H1 (cell line): ENCODE results near the gene RCAN2.

Experiments
- EZH2 ChIP-seq: fragments of 200-600 bp; sonication (generic); IDR thresholded peaks from 2 replicates; pipeline ENCODE4 v1.7.1; 2012; ENCODE audit warnings: low read depth, mild to moderate bottlenecking, moderate library complexity, low read length, inconsistent platforms; ENCODE audit not compliant: severe bottlenecking
- SUZ12 ChIP-seq: fragments of 200-600 bp; sonication (generic); IDR thresholded peaks from 2 replicates; pipeline ENCODE4 v1.6.1; 2012; ENCODE audit warnings: mild to moderate bottlenecking, inconsistent platforms, low read length, moderate library complexity, mixed read lengths
- TF ChIP-seq, protein P1 (sequence below), 3 experiments: IDR thresholded peaks; 1 replicate in 2 of 3; 2 replicates in 1 of 3; pipeline versions ENCODE4 v1.5.1 to v1.6.1; 2011; ENCODE audit warnings: low read length in 3 of 3, mild to moderate bottlenecking in 3 of 3, inconsistent platforms in 2 of 3, low read depth in 1 of 3, moderate library complexity in 1 of 3; ENCODE audit not compliant: insufficient read depth in 1 of 3; ENCODE audit errors: control extremely low read depth in 1 of 3
- TF ChIP-seq, protein P2 (sequence below): IDR thresholded peaks from 2 replicates; pipeline ENCODE4 v1.6.1; 2012; ENCODE audit warnings: low read length, inconsistent platforms

DNA sequence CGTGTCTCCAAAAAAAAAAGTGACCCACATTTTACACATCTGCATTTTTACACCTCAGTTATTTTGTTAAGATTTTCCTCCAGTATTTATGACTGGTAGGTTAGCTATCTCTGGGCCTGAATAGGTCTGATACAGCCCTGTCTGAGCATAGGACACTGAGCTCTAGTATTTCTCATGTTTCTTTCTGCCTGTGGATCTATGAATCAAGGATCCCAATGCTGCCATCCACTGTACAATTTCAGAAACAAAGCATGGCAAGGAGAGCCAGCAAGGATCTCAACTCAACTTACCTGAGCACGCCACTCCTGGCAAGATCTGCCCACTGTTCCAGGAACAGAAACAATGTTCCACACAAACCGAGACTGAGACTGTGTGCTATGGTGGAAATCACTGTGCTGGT, 284.1 kb downstream of the RCAN2 start:
- TF ChIP-seq, protein P1, sequence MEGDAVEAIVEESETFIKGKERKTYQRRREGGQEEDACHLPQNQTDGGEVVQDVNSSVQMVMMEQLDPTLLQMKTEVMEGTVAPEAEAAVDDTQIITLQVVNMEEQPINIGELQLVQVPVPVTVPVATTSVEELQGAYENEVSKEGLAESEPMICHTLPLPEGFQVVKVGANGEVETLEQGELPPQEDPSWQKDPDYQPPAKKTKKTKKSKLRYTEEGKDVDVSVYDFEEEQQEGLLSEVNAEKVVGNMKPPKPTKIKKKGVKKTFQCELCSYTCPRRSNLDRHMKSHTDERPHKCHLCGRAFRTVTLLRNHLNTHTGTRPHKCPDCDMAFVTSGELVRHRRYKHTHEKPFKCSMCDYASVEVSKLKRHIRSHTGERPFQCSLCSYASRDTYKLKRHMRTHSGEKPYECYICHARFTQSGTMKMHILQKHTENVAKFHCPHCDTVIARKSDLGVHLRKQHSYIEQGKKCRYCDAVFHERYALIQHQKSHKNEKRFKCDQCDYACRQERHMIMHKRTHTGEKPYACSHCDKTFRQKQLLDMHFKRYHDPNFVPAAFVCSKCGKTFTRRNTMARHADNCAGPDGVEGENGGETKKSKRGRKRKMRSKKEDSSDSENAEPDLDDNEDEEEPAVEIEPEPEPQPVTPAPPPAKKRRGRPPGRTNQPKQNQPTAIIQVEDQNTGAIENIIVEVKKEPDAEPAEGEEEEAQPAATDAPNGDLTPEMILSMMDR (IDR thresholded peaks at IDR 0.05; ENCODE audit: control extremely low read depth in 1 of 3, insufficient read depth in 1 of 3, low read depth in 1 of 3, low read length in 3 of 3), result no peak
- no peak for TF ChIP-seq EZH2
- TF ChIP-seq, protein P2, sequence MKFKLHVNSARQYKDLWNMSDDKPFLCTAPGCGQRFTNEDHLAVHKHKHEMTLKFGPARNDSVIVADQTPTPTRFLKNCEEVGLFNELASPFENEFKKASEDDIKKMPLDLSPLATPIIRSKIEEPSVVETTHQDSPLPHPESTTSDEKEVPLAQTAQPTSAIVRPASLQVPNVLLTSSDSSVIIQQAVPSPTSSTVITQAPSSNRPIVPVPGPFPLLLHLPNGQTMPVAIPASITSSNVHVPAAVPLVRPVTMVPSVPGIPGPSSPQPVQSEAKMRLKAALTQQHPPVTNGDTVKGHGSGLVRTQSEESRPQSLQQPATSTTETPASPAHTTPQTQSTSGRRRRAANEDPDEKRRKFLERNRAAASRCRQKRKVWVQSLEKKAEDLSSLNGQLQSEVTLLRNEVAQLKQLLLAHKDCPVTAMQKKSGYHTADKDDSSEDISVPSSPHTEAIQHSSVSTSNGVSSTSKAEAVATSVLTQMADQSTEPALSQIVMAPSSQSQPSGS, result no peak
- no peak for TF ChIP-seq SUZ12
